H9 (cell line): ENCODE results near the gene PTPRH. TPM values are rescaled to one million over a fixed set of nuclear protein-coding genes. Genes with fewer than 3 reads are reported as not detected.
A peak's percentile ranks its signal among the peaks of the same experiment; 100 is the strongest.

Source experiments
- DNase-seq: peaks from one replicate; pipeline ENCODE4 v3.0.0-alpha.2; 2017
- H2AFZ ChIP-seq: one replicate; pipeline ENCODE4 v1.6.1; 2013; ENCODE audit warnings: mild to moderate bottlenecking, low read length, control low read depth, moderate library complexity
- H2AK5ac ChIP-seq: 2 replicates; pipeline ENCODE4 v1.6.1; 2013; ENCODE audit warnings: low read length, control low read depth, mixed read lengths; ENCODE audit not compliant: insufficient read length
- H2BK120ac ChIP-seq: one replicate; pipeline ENCODE4 v1.6.1; 2013; ENCODE audit warnings: low read depth, mild to moderate bottlenecking, low read length, control low read depth, inconsistent platforms; ENCODE audit not compliant: poor library complexity, severe bottlenecking
- H2BK12ac ChIP-seq: 2 replicates; pipeline ENCODE4 v1.6.1; 2013; ENCODE audit warnings: low read length, control low read depth, mixed read lengths, low read depth; ENCODE audit not compliant: insufficient read length
- H2BK15ac ChIP-seq: 2 replicates; pipeline ENCODE4 v1.6.1; 2013; ENCODE audit warnings: low read depth, low read length, control low read depth
- H2BK20ac ChIP-seq: one replicate; pipeline ENCODE4 v1.6.1; 2013; ENCODE audit warnings: low read depth, mild to moderate bottlenecking, low read length, control low read depth, inconsistent platforms; ENCODE audit not compliant: poor library complexity, severe bottlenecking
- H2BK5ac ChIP-seq: 2 replicates; pipeline ENCODE4 v1.6.1; 2013; ENCODE audit warnings: low read length, control low read depth, mixed read lengths; ENCODE audit not compliant: insufficient read length
- H3K14ac ChIP-seq: 2 replicates; pipeline ENCODE4 v1.6.1; 2013; ENCODE audit warnings: low read length, control low read depth; ENCODE audit not compliant: insufficient read depth
- H3K18ac ChIP-seq: 2 replicates; pipeline ENCODE4 v1.6.1; 2013; ENCODE audit warnings: low read depth, mild to moderate bottlenecking, mixed read lengths, low read length, control low read depth; ENCODE audit not compliant: insufficient read length
- H3K23ac ChIP-seq: 2 replicates; pipeline ENCODE4 v1.6.1; 2013; ENCODE audit warnings: low read length, control low read depth, mixed read lengths, low read depth; ENCODE audit not compliant: insufficient read length
- H3K23me2 ChIP-seq: 2 replicates; pipeline ENCODE4 v1.6.1; 2013; ENCODE audit warnings: low read depth, mild to moderate bottlenecking, mixed read lengths, low read length, control low read depth; ENCODE audit not compliant: insufficient read length, poor library complexity, severe bottlenecking
- H3K27ac ChIP-seq: 2 replicates; pipeline ENCODE4 v1.5.1; 2013; ENCODE audit warnings: low read length, control low read depth, mixed read lengths, low read depth; ENCODE audit not compliant: insufficient read length
- H3K27me3 ChIP-seq: 2 replicates; pipeline ENCODE4 v1.6.1; 2013; ENCODE audit warnings: low read length, control low read depth, inconsistent platforms; ENCODE audit not compliant: insufficient read depth
- H3K4ac ChIP-seq: 2 replicates; pipeline ENCODE4 v1.6.1; 2013; ENCODE audit warnings: low read depth, mild to moderate bottlenecking, control low read depth, inconsistent platforms, low read length, moderate library complexity
- H3K4me1 ChIP-seq: 2 replicates; pipeline ENCODE4 v1.6.1; 2013; ENCODE audit warnings: low read length, control low read depth, inconsistent platforms; ENCODE audit not compliant: insufficient read depth
- H3K4me2 ChIP-seq: 2 replicates; pipeline ENCODE4 v1.6.1; 2013; ENCODE audit warnings: low read length, control low read depth, mixed read lengths; ENCODE audit not compliant: insufficient read length, insufficient read depth
- H3K56ac ChIP-seq: 2 replicates; pipeline ENCODE4 v1.6.1; 2013; ENCODE audit warnings: low read depth, mild to moderate bottlenecking, mixed read lengths, low read length, control low read depth; ENCODE audit not compliant: insufficient read length
- H3K79me1 ChIP-seq: 2 replicates; pipeline ENCODE4 v1.6.1; 2013; ENCODE audit warnings: low read depth, mild to moderate bottlenecking, moderate library complexity, low read length, control low read depth, inconsistent platforms; ENCODE audit not compliant: insufficient read depth, poor library complexity, severe bottlenecking
- H3K79me2 ChIP-seq: 2 replicates; pipeline ENCODE4 v1.6.1; 2013; ENCODE audit warnings: low read length, control low read depth, inconsistent platforms; ENCODE audit not compliant: insufficient read depth
- H3K9ac ChIP-seq: 2 replicates; pipeline ENCODE4 v1.6.1; 2013; ENCODE audit warnings: low read length, control low read depth, mixed read lengths; ENCODE audit not compliant: insufficient read length; ENCODE audit errors: extremely low read depth
- H3K9me3 ChIP-seq: one replicate; pipeline ENCODE4 v1.6.1; 2013; ENCODE audit warnings: low read depth, low read length, inconsistent platforms; ENCODE audit not compliant: control insufficient read depth
- H3T11ph ChIP-seq: one replicate; pipeline ENCODE4 v1.6.1; 2013; ENCODE audit warnings: mild to moderate bottlenecking, low read length, control low read depth, inconsistent platforms
- H4K20me1 ChIP-seq: one replicate; pipeline ENCODE4 v1.6.1; 2013; ENCODE audit not compliant: control insufficient read depth, insufficient read length, insufficient read depth
- H4K5ac ChIP-seq: 2 replicates; pipeline ENCODE4 v1.6.1; 2013; ENCODE audit warnings: low read depth, mild to moderate bottlenecking, mixed read lengths, low read length, control low read depth; ENCODE audit not compliant: insufficient read length
- H4K8ac ChIP-seq: replicated peaks from 2 replicates; pipeline ENCODE4 v1.6.1; 2013; ENCODE audit warnings: low read length, control low read depth, mixed read lengths, low read depth; ENCODE audit not compliant: insufficient read length
- H4K91ac ChIP-seq: 2 replicates; pipeline ENCODE4 v1.6.1; 2013; ENCODE audit warnings: low read depth, mild to moderate bottlenecking, moderate library complexity, mixed read lengths, low read length, control low read depth; ENCODE audit not compliant: insufficient read length
- H3K27ac Mint-ChIP-seq, 3 experiments: 2 replicates in 2 of 3; 3 replicates in 1 of 3; pipeline ENCODE4 v1.8.0; 2020 to 2021; ENCODE audit warnings: mixed read lengths in 3 of 3, mild to moderate bottlenecking in 1 of 3, moderate library complexity in 1 of 3
- H3K27me3 Mint-ChIP-seq: 2 replicates; pipeline ENCODE4 v1.8.0; 2021; ENCODE audit warnings: low read depth, mild to moderate bottlenecking, moderate library complexity, mixed read lengths
- H3K36me3 Mint-ChIP-seq, 3 experiments: 2 replicates in 2 of 3; 3 replicates in 1 of 3; pipeline ENCODE4 v1.8.0; 2020 to 2021; ENCODE audit warnings: low read depth in 3 of 3, mixed read lengths in 3 of 3; ENCODE audit not compliant: insufficient read depth in 1 of 3
- H3K4me1 Mint-ChIP-seq, 2 experiments: 2 replicates each; pipeline ENCODE4 v1.8.0; 2020; ENCODE audit warnings: mixed read lengths in 2 of 2
- H3K4me3 Mint-ChIP-seq, 2 experiments: 2 replicates in 1 of 2; 3 replicates in 1 of 2; pipeline ENCODE4 v1.8.0; 2020 to 2021; ENCODE audit warnings: mild to moderate bottlenecking in 2 of 2, mixed read lengths in 2 of 2, moderate library complexity in 1 of 2
- H3K9me3 Mint-ChIP-seq, 2 experiments: 2 replicates in 1 of 2; 3 replicates in 1 of 2; pipeline ENCODE4 v1.8.0; 2020; ENCODE audit warnings: mild to moderate bottlenecking in 2 of 2, mixed read lengths in 2 of 2, moderate library complexity in 1 of 2
- WGBS: extraction: QIAGEN DNeasy Blood & Tissue Kit; methylation state at CpG from one replicate; pipeline ENCODE4 v1.1.7; 2013; ENCODE audit warnings: missing lambda C conversion rate, low lambda C conversion rate, mixed read lengths; ENCODE audit not compliant: insufficient read length; ENCODE audit errors: extremely low coverage; 5-methylcytosine and 5-hydroxymethylcytosine counted together
- total RNA-seq: library from RNA; stranded (reverse); gene quantifications from 2 replicates; pipeline ENCODE4 v1.2.1, GENCODE V29; 2021
- TF ChIP-seq, protein P1 (sequence below): fragments of 200-600 bp; sonication (generic); conservative IDR thresholded peaks from 3 replicates; pipeline ENCODE4 v1.8.0; 2021; ENCODE audit warnings: antibody characterized with exemption, mild to moderate bottlenecking

Gene PTPRH
- total RNA-seq, 1 experiment from 2014 or later, result 0.24 TPM

DNA sequence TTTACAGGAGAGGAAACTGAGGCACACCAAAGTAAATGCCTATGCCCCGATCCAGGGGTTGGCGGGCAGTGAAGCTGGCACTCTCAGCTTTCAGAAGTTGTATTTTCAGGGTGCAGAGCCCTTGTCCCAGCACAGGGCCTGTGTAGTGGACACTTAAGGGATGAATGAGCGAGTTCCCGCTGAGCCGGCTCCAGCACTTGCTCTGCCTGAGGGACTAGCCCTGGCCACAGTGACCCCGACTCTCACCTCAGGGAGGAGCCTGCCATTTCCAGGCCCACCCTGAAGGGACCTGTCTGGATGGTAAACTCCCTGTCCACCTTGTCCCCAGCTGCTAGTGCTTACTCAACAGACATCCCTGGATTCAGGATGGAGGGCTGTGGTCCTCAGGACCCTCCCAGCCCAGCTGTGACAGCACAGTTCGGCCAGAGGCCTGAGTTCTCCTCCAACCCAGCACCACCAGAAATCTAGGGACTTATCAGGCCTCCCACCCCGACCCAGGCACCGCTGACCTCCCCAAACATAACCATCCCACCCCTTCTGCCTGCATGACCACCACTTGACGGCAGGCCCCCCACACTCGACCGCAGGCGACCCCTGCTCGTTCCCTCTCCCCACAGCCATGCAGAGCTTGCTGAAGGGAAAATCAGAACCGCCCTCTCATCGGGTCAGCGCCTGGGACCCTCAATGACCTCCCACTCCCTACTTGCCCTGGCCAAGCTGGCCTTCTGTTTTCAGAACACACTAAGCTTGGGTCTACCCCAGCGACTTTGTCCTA, 41.1 kb upstream of the PTPRH start:
- no peak overlapping the region for H3K18ac ChIP-seq
- H3K4me3 Mint-ChIP-seq, result peak overlapping the region in 1 of 2 experiments; percentile 4; a peak in 1 of 5 replicates
- no peaks in the 10 kb centered on the region for H3K9me3 ChIP-seq
- H3K14ac ChIP-seq, result no peak overlapping the region; the same call in 1 of the 2 replicates
- H3K56ac ChIP-seq, result no peak overlapping the region
- no peaks in the 10 kb centered on the region for H4K20me1 ChIP-seq
- no peaks in the 10 kb centered on the region for H3K27me3 ChIP-seq
- peaks cover 17 to 24% of the 10 kb centered on the region in 2 experiments for H3K4me1 Mint-ChIP-seq
- no peak overlapping the region for H3K4ac ChIP-seq
- H4K8ac ChIP-seq, result no peak overlapping the region
- no peak for DNase-seq
- no peaks in the 10 kb centered on the region; the same call in 1 of the 2 replicates for H3K27me3 Mint-ChIP-seq
- H3K4me1 ChIP-seq, result peaks cover 4% of the 10 kb centered on the region; the same call in 1 of the 2 replicates
- no peak overlapping the region for H4K5ac ChIP-seq
- H3K27ac Mint-ChIP-seq, result peak overlapping the region; percentile 10 to 27 (median 27); a peak in 3 of 7 replicates
- H2BK5ac ChIP-seq, result no peak overlapping the region
- no peak overlapping the region for H2BK15ac ChIP-seq
- peaks cover 2% of the 10 kb centered on the region for H3K79me1 ChIP-seq
- no peak overlapping the region for H2BK20ac ChIP-seq
- no peak overlapping the region for H3K9ac ChIP-seq
- H3T11ph ChIP-seq, result no peak overlapping the region
- no peak overlapping the region for H2BK120ac ChIP-seq
- H3K36me3 Mint-ChIP-seq, result peaks cover 2 to 15% (median 10%) of the 10 kb centered on the region in 3 experiments; a peak in 6 of 7 replicates
- H3K23ac ChIP-seq, result no peak overlapping the region
- no peak overlapping the region for H3K27ac ChIP-seq
- H4K91ac ChIP-seq, result no peak overlapping the region
- H3K4me2 ChIP-seq, result no peak overlapping the region
- H2AFZ ChIP-seq, result no peak overlapping the region
- peaks cover 32% of the 10 kb centered on the region; the same call in 1 of the 2 replicates for H3K79me2 ChIP-seq
- H3K23me2 ChIP-seq, result no peaks in the 10 kb centered on the region
- no peak overlapping the region for H2BK12ac ChIP-seq
- TF ChIP-seq, protein P1, sequence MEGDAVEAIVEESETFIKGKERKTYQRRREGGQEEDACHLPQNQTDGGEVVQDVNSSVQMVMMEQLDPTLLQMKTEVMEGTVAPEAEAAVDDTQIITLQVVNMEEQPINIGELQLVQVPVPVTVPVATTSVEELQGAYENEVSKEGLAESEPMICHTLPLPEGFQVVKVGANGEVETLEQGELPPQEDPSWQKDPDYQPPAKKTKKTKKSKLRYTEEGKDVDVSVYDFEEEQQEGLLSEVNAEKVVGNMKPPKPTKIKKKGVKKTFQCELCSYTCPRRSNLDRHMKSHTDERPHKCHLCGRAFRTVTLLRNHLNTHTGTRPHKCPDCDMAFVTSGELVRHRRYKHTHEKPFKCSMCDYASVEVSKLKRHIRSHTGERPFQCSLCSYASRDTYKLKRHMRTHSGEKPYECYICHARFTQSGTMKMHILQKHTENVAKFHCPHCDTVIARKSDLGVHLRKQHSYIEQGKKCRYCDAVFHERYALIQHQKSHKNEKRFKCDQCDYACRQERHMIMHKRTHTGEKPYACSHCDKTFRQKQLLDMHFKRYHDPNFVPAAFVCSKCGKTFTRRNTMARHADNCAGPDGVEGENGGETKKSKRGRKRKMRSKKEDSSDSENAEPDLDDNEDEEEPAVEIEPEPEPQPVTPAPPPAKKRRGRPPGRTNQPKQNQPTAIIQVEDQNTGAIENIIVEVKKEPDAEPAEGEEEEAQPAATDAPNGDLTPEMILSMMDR, result no peak
- no CpG with 5 or more reads among the region's 18 CpGs for WGBS
- H2AK5ac ChIP-seq, result no peak overlapping the region
- H3K9me3 Mint-ChIP-seq, result no peaks in the 10 kb centered on the region
